ENCODE data around the gene SMAD3.

The SMAD3 gene

DNA sequence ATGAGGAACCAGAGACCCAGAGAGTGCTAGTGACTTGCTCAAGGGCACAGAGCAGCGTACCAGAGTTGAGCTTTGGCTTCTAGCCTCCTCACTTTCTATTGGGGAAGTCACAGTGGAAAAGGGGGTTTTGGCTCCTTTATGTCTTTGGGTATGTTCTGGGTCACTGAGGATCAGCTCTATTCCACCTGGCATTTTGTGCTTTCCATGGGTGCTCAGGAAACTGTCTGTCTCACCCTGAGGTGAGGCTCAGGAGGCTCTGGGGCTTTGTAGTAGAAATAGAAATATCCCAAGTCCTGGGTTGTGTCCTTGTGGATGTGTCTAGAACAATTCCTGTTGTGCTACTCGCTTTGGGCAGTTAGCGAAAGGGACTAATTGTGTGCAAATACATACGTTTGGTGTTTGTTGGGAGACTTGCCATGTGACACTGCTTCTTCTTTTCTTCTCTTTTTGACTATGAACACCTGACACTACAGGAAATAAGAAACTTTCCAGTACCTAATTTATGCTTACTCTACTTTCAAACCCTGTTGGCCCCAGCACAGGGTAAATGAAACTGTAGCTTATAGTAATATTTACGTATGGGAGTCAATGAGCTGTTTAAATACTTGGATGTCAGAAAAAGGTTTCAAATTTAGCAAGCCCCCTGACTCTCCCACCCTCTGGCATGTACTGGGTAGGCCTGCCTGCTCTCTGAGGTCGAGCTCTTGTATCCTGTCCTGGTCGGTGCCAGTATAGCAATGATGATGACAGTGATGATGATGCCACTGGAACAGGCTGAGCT is 35.6 kb downstream of the SMAD3 start:
- peak; percentile 78 for DNase-seq (ENCODE audit: extremely low read depth, insufficient read length)
- peak overlapping the region; percentile 26 for H3K4me3 ChIP-seq (replicated peaks; ENCODE audit: low read depth, low read length)
- TF ChIP-seq CTCF (IDR thresholded peaks at IDR 0.05; ENCODE audit: insufficient read depth, low read length, poor library complexity, severe bottlenecking): no peak
- H3K27me3 ChIP-seq (replicated peaks; ENCODE audit: control insufficient read depth, insufficient read depth, low read length): no peaks in the 10 kb centered on the region
- H3K36me3 ChIP-seq (ENCODE audit: control insufficient read depth, insufficient read depth, low read length): 0 out of 2 replicates have a peak, but pooled peaks cover 1% of the 10 kb centered on the region

- Histone ChIP-seq H3K4me3 (replicated peaks; ENCODE audit: low read depth, low read length) (0 out of 2 replicates have a peak overlapping the region, but pooled peaks have one; percentile 4), H3K27me3 (replicated peaks; ENCODE audit: control insufficient read depth, insufficient read depth, low read length) (no peaks in the 10 kb centered on the region), H3K36me3 (ENCODE audit: control insufficient read depth, insufficient read depth, low read length) (0 out of 2 replicates have a peak, but pooled peaks cover 1% of the 10 kb centered on the region)
- no peak for TF ChIP-seq CTCF (IDR thresholded peaks at IDR 0.05; ENCODE audit: insufficient read depth, low read length, poor library complexity, severe bottlenecking)
- DNase-seq (ENCODE audit: extremely low read depth, insufficient read length): peak; percentile 80
Measured at GRCh38 chr15:67101911-67102598, 36.7 kb downstream of the SMAD3 start.

GRCh38 chr15:67102599-67102929 is 37.2 kb downstream of the SMAD3 start:
- H3K36me3 ChIP-seq (ENCODE audit: control insufficient read depth, insufficient read depth, low read length): 0 out of 2 replicates have a peak, but pooled peaks cover 1% of the 10 kb centered on the region
- DNase-seq (ENCODE audit: extremely low read depth, insufficient read length): no peak
- H3K4me3 ChIP-seq (replicated peaks; ENCODE audit: low read depth, low read length): no peak overlapping the region
- no peaks in the 10 kb centered on the region for H3K27me3 ChIP-seq (replicated peaks; ENCODE audit: control insufficient read depth, insufficient read depth, low read length)
- TF ChIP-seq CTCF (IDR thresholded peaks at IDR 0.05; ENCODE audit: insufficient read depth, low read length, poor library complexity, severe bottlenecking): no peak

- no peak for DNase-seq (ENCODE audit: extremely low read depth, insufficient read length)
- Histone ChIP-seq H3K27me3 (replicated peaks; ENCODE audit: control insufficient read depth, insufficient read depth, low read length) (no peaks in the 10 kb centered on the region), H3K36me3 (ENCODE audit: control insufficient read depth, insufficient read depth, low read length) (0 out of 2 replicates have a peak, but pooled peaks cover 1% of the 10 kb centered on the region), H3K4me3 (replicated peaks; ENCODE audit: low read depth, low read length) (no peak overlapping the region)
- no peak for TF ChIP-seq CTCF (IDR thresholded peaks at IDR 0.05; ENCODE audit: insufficient read depth, low read length, poor library complexity, severe bottlenecking)
Measured at GRCh38 chr15:67103021-67103420, 37.6 kb downstream of the SMAD3 start.

DNA sequence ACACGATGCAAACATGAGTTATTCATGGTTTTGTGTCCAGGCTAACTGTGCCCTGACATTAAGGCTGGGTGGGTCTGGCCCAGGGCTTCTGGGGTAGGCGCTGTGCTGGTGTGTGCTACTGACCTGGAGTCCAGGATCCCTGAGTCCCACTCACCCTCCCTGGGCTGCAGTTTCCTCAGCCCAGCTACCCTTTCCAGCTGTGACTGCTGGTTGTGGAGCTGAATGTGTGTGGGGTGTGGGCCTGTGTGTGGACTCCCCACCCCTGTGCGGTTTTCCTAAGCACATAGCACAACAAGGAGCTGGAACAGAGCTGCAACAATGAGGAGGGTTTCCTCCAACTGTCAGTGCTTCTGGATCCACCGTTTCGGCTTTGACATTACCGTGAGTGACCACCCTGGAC is 38.0 kb downstream of the SMAD3 start:
- Histone ChIP-seq H3K36me3 (ENCODE audit: control insufficient read depth, insufficient read depth, low read length) (0 out of 2 replicates have a peak, but pooled peaks cover 1% of the 10 kb centered on the region), H3K4me3 (replicated peaks; ENCODE audit: low read depth, low read length) (no peak overlapping the region), H3K27me3 (replicated peaks; ENCODE audit: control insufficient read depth, insufficient read depth, low read length) (no peaks in the 10 kb centered on the region)
- TF ChIP-seq CTCF (IDR thresholded peaks at IDR 0.05; ENCODE audit: insufficient read depth, low read length, poor library complexity, severe bottlenecking): no peak
- DNase-seq (ENCODE audit: extremely low read depth, insufficient read length): no peak

Data from GM06990 (cell line).